Measurements from ENCODE around the gene CFAP46.

DNA sequence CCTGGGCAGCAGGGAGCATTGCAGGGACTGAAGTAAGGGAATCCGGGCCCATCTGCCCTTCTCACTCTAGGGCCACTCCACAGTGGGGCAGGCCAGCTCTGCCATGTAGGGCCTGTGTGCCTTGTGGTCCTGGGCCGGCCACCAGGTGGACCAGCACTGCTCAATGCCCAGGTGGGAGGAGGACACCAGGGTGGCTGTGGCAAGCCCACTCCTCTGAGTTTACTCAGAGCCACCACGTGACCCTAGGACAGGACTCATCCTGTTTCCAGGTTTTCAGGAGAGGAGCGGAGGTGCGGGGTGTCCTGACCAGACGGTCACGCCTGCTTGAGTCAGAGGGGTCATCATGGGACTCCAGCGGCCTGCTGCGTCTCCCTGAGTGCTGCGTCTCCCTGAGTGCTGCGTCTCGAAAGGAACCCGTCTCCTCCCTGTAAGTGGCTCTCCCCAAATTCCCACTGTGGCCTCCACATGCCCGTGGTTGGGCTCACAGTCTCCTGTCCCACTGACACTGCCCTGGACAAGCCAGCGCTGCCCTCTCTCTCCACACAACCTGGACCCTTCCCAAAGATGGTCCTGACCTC, 2.9 kb downstream of the CFAP46 start:
- TF ChIP-seq, protein P1, sequence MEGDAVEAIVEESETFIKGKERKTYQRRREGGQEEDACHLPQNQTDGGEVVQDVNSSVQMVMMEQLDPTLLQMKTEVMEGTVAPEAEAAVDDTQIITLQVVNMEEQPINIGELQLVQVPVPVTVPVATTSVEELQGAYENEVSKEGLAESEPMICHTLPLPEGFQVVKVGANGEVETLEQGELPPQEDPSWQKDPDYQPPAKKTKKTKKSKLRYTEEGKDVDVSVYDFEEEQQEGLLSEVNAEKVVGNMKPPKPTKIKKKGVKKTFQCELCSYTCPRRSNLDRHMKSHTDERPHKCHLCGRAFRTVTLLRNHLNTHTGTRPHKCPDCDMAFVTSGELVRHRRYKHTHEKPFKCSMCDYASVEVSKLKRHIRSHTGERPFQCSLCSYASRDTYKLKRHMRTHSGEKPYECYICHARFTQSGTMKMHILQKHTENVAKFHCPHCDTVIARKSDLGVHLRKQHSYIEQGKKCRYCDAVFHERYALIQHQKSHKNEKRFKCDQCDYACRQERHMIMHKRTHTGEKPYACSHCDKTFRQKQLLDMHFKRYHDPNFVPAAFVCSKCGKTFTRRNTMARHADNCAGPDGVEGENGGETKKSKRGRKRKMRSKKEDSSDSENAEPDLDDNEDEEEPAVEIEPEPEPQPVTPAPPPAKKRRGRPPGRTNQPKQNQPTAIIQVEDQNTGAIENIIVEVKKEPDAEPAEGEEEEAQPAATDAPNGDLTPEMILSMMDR (IDR thresholded peaks at IDR 0.05): no peak
- no peak for TF ChIP-seq POLR2A (IDR thresholded peaks at IDR 0.05)

All from esophagus squamous epithelium (tissue), 4 donors.